PFSK-1 (cell line): ENCODE results near the gene IKBKE.

Experiments
- POLR2AphosphoS5 ChIP-seq: IDR thresholded peaks from 2 replicates; pipeline ENCODE4 v1.6.1; 2012; ENCODE audit warnings: low read depth, mild to moderate bottlenecking, control low read depth, low read length, moderate library complexity
- TF ChIP-seq, protein P1 (sequence below), 2 experiments: IDR thresholded peaks; 2 replicates each; pipeline versions ENCODE4 v1.6.1 to v1.8.0; 2011 to 2012; ENCODE audit warnings: low read depth in 2 of 2, low read length in 2 of 2, control low read depth in 1 of 2, inconsistent platforms in 1 of 2, mild to moderate bottlenecking in 1 of 2, moderate library complexity in 1 of 2; ENCODE audit not compliant: insufficient read depth in 1 of 2

GRCh38 chr1:206514813-206515387 lies 44.6 kb downstream of the IKBKE start:
- no peak for TF ChIP-seq POLR2AphosphoS5
- TF ChIP-seq, protein P1, sequence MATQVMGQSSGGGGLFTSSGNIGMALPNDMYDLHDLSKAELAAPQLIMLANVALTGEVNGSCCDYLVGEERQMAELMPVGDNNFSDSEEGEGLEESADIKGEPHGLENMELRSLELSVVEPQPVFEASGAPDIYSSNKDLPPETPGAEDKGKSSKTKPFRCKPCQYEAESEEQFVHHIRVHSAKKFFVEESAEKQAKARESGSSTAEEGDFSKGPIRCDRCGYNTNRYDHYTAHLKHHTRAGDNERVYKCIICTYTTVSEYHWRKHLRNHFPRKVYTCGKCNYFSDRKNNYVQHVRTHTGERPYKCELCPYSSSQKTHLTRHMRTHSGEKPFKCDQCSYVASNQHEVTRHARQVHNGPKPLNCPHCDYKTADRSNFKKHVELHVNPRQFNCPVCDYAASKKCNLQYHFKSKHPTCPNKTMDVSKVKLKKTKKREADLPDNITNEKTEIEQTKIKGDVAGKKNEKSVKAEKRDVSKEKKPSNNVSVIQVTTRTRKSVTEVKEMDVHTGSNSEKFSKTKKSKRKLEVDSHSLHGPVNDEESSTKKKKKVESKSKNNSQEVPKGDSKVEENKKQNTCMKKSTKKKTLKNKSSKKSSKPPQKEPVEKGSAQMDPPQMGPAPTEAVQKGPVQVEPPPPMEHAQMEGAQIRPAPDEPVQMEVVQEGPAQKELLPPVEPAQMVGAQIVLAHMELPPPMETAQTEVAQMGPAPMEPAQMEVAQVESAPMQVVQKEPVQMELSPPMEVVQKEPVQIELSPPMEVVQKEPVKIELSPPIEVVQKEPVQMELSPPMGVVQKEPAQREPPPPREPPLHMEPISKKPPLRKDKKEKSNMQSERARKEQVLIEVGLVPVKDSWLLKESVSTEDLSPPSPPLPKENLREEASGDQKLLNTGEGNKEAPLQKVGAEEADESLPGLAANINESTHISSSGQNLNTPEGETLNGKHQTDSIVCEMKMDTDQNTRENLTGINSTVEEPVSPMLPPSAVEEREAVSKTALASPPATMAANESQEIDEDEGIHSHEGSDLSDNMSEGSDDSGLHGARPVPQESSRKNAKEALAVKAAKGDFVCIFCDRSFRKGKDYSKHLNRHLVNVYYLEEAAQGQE (IDR thresholded peaks at IDR 0.05; ENCODE audit: insufficient read depth in 1 of 2, low read depth in 2 of 2, low read length in 2 of 2), result no peak
